Mucosa of stomach (tissue), 1 donor: ENCODE measurements around the gene SNX5.
A peak's percentile ranks its signal among the peaks of the same experiment; 100 is the strongest.

Experiments
- H3K27me3 ChIP-seq: one replicate; pipeline ENCODE4 v1.7.0; 2013; ENCODE audit warnings: mild to moderate bottlenecking, low read length; ENCODE audit not compliant: control insufficient read depth, insufficient read depth
- H3K36me3 ChIP-seq: one replicate; pipeline ENCODE4 v1.7.0; 2013; ENCODE audit warnings: low read length; ENCODE audit not compliant: control insufficient read depth, insufficient read depth
- H3K4me1 ChIP-seq: one replicate; pipeline ENCODE4 v1.7.0; 2013; ENCODE audit warnings: mild to moderate bottlenecking, low read length; ENCODE audit not compliant: control insufficient read depth, insufficient read depth
- H3K4me3 ChIP-seq: one replicate; pipeline ENCODE4 v1.7.0; 2013; ENCODE audit warnings: low read length
- H3K9ac ChIP-seq: one replicate; pipeline ENCODE4 v1.7.0; 2013; ENCODE audit warnings: mild to moderate bottlenecking, low read length, moderate library complexity
- H3K9me3 ChIP-seq: one replicate; pipeline ENCODE4 v1.7.0; 2013; ENCODE audit warnings: mild to moderate bottlenecking, low read length, moderate library complexity; ENCODE audit not compliant: control insufficient read depth
- donor health status: Pancreatic carcinoma.

SNX5 gene

GRCh38 chr20:17987988-17988387, 19.4 kb upstream of the SNX5 start:
- Histone ChIP-seq H3K4me3 (no peak overlapping the region), H3K4me1 (peaks cover 9% of the 10 kb centered on the region), H3K36me3 (no peaks in the 10 kb centered on the region), H3K9ac (no peak overlapping the region), H3K9me3 (no peaks in the 10 kb centered on the region), H3K27me3 (no peaks in the 10 kb centered on the region)

DNA sequence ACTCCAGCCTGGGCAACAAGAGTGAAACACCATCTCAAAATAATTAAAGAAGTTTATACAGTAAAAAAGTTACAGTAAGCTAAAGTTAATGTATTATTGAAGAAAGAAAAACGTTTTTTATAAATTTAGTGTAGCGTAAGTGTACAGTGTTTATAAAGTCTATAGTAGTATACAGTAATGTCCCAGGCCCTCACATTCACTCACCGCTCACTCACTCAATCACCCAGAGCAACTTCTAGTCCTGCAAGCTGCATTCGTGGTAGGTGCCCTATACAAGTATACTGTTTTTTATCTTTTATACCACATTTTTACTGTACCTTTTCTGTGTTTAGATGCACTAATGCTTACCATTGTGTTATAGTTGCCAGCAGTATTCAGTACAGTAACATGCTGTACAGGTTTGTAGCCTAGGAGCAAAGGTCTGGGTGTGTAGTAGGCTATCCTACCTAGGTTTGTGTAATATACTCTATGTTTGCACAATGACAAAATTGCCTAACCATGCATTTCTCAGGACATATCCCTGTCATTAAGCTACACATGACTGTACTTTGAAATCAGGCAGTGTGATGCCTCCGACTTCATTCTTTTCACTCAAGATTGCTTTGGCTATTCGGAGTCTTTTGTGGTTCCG, 16.9 kb upstream of the SNX5 start:
- Histone ChIP-seq H3K4me3 (no peak overlapping the region), H3K36me3 (no peaks in the 10 kb centered on the region), H3K4me1 (peaks cover 9% of the 10 kb centered on the region), H3K9me3 (no peaks in the 10 kb centered on the region), H3K27me3 (no peaks in the 10 kb centered on the region), H3K9ac (no peak overlapping the region)

DNA sequence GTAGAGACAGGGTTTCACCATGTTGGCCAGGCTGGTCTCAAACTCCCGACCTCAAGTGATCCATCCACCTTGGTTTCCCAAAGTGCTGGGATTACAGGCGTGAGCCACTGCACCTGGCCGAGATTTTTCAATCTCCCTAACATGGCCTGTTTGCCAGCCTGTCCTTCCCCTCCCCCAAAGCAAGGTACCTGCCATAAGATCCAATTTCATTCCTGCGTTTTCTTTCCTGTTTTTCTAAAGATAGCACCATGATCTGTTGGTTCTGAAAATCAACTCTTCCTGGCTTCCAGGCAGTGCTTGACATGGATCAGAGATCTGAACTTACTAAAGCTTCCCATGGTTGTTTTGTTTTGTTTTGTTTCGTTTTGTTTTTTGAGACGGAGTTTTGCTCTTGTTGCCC, 7.7 kb upstream of the SNX5 start:
- Histone ChIP-seq H3K9ac (no peak overlapping the region), H3K27me3 (no peaks in the 10 kb centered on the region), H3K4me3 (no peak overlapping the region), H3K9me3 (no peaks in the 10 kb centered on the region), H3K36me3 (no peaks in the 10 kb centered on the region), H3K4me1 (peaks cover 12% of the 10 kb centered on the region)

DNA sequence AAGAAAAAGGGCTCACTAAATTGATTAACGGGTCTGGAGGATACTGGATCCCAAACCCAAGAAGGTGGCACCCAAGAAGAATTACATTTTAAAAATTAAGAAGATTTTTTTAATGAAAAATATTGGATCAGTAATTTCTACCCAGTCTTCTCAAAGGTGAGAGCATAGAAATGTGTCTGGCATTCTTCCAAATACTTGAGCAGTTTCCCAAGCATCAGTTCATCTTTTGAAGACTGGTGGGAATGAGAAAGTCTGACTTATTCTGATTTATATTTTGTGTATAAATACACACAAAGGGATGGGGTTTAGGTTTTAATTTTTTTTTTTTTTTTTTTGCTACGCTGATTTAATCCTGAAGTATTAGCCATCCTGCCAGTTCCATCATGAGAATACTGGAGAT, 3.5 kb upstream of the SNX5 start:
- no peaks in the 10 kb centered on the region for H3K36me3 ChIP-seq
- no peaks in the 10 kb centered on the region for H3K9me3 ChIP-seq
- H3K4me3 ChIP-seq = no peak overlapping the region
- no peaks in the 10 kb centered on the region for H3K27me3 ChIP-seq
- H3K4me1 ChIP-seq = peaks cover 15% of the 10 kb centered on the region
- peak overlapping the region; percentile 93 for H3K9ac ChIP-seq

DNA sequence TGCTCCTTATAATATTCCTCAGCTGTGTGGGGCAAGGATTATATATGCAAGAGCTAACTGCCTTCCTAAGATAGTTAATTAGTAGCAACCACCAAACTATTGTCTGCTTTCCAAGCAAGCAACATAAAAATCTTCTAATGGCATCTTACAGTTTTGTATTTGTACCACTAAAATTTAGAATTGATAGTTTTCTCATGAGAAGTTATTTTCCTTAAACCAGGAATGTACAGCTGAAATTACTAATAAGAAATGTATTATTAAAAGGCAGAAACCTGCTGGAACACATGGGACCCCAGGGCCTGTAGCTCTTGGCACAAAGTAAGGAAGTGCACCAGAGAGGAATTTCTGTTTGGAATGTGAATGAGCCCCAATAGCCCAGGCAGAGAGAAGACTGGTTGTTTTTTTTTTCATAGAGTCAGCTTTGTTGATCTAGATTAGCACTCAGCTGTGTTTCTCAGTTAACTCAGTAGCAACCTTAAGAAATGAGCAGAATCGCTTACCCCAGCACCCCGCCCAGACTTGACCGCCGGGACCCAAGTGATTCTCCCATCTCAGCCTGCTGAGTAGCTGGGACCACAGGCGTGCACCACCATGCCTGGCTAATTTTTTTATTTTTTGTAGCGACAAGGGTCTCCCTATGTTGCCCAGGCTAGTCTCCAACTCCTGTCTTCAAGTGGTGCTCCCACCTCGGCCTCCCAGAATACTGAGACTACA, 2.9 kb upstream of the SNX5 start:
- Histone ChIP-seq H3K27me3 (no peaks in the 10 kb centered on the region), H3K4me1 (peaks cover 15% of the 10 kb centered on the region), H3K36me3 (no peaks in the 10 kb centered on the region), H3K9ac (peak overlapping the region; percentile 93), H3K9me3 (no peaks in the 10 kb centered on the region), H3K4me3 (peak overlapping the region; percentile 0)

- Histone ChIP-seq H3K9me3 (no peaks in the 10 kb centered on the region), H3K27me3 (no peaks in the 10 kb centered on the region), H3K4me1 (peaks cover 28% of the 10 kb centered on the region), H3K36me3 (no peaks in the 10 kb centered on the region), H3K9ac (peak overlapping the region; percentile 93), H3K4me3 (peak overlapping the region; percentile 83)
Measured at GRCh38 chr20:17969884-17970409, 1.4 kb upstream of the SNX5 start.

GRCh38 chr20:17969278-17969883, 787 bp upstream of the SNX5 start:
- no peaks in the 10 kb centered on the region for H3K9me3 ChIP-seq
- H3K4me1 ChIP-seq = peaks cover 33% of the 10 kb centered on the region
- no peaks in the 10 kb centered on the region for H3K27me3 ChIP-seq
- peak overlapping the region; percentile 93 for H3K9ac ChIP-seq
- peak overlapping the region; percentile 83 for H3K4me3 ChIP-seq
- no peaks in the 10 kb centered on the region for H3K36me3 ChIP-seq

DNA sequence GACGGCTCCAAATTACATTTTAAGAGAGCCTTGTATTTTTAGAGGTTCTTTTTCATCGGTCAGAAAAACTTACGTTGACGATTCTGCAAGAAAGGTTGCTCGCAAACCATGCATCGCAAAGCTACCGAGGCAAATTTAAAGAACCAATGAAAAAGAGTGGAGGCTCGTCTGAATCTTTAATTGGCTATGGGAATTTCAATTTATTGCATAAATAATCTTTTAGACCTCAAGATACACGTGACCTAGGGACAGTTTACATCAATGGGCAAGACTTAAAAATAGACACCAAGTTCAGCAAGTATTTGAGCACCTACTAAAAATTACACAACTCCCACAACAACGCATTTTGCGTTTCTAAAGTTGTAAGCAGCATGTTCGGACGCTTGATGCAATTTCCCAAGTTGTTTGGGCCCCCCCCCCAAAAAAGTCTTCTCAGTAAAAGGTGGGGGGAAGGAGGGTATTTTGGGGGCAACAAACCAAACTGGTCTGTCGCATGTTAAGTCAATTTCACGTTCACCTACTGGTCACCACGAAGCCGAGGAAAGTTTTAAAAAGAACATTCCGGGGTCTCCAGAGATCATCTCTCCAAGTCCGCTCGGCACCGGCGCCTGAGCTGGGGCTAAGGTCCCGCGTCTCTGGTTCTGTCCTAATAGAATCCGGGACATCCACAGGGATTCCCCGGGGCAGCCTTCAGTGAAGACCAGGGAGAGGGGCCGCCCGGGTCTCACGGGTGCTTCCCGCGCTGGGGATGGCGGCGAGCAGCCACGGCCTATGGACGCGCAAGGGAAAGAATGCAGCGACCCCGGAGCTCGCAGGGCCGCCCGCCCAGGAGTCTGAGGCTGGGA, 851 bp downstream of the SNX5 start:
- Histone ChIP-seq H3K36me3 (no peaks in the 10 kb centered on the region), H3K4me1 (peaks cover 49% of the 10 kb centered on the region), H3K4me3 (peak overlapping the region; percentile 83), H3K9ac (peak overlapping the region; percentile 93), H3K9me3 (no peaks in the 10 kb centered on the region), H3K27me3 (no peaks in the 10 kb centered on the region)

GRCh38 chr20:17966432-17967310, 1.9 kb downstream of the SNX5 start:
- Histone ChIP-seq H3K4me3 (peak overlapping the region; percentile 83), H3K9me3 (no peaks in the 10 kb centered on the region), H3K9ac (peak overlapping the region; percentile 93), H3K27me3 (no peaks in the 10 kb centered on the region), H3K4me1 (peaks cover 49% of the 10 kb centered on the region), H3K36me3 (no peaks in the 10 kb centered on the region)

DNA sequence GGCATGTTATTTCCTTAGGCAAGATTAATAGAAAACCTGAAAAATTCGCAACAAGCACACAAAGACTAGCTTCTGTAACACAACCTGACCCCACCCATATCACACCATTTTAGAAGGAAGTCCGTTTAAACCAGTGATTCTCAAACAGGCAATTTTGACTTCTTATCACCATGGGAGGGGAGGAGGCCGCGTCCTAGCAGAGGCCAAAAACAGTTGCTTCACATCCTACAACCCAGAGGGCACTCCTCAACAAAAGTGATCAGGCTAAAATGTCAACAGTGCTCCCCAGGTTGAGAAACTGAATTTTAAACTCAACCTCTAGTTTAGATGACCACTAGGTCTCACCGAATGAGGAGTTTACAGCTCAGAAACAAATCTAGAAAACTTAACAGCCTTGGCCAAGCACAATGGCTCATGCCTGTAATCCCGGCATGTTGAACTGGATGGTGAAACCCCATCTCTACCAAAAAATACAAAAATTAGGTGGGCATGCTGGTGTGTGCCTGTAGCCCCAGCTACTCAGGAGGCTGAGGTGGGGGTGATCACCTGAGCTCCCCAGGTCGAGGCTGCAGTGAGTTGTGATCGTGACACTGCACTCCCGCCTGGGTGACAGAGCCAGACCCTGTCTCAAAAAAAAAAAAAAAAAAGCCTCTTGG, 3.4 kb downstream of the SNX5 start:
- Histone ChIP-seq H3K36me3 (no peaks in the 10 kb centered on the region), H3K9me3 (no peaks in the 10 kb centered on the region), H3K4me3 (no peak overlapping the region), H3K4me1 (peaks cover 51% of the 10 kb centered on the region), H3K27me3 (no peaks in the 10 kb centered on the region), H3K9ac (peak overlapping the region; percentile 93)

DNA sequence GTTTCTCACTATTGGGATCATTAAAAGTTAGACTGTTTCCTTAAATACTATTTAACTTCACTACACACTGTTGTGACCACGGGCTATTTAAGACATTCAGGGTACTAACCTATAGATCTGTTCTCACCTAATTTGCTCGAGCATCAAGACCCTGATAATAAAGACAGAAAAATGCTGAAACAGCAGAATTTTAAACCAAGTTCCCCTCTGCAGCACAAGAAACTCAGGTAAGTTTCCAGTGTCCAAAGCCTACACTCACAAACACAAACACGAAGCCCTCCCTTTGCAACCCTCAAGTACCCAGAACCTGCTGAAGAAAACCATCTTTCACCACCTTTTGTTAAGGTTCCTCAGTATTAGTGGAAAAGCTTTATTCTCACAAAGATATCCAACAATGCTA, 4.0 kb downstream of the SNX5 start:
- H3K36me3 ChIP-seq = no peaks in the 10 kb centered on the region
- H3K27me3 ChIP-seq = no peaks in the 10 kb centered on the region
- H3K4me1 ChIP-seq = peaks cover 56% of the 10 kb centered on the region
- no peaks in the 10 kb centered on the region for H3K9me3 ChIP-seq
- H3K4me3 ChIP-seq = no peak overlapping the region
- no peak overlapping the region for H3K9ac ChIP-seq
